Neural progenitor cell (in vitro differentiated cells): Measurements from ENCODE around the gene SEBOX.

Experiments
- CTCF ChIP-seq: fragments of 200-600 bp; sonication (generic); IDR thresholded peaks from 2 replicates; pipeline ENCODE4 v1.5.1; 2017; ENCODE audit warnings: antibody characterized with exemption, mild to moderate bottlenecking
- EZH2 ChIP-seq: fragments of 200-600 bp; sonication (generic); IDR thresholded peaks from 2 replicates; pipeline ENCODE4 v1.6.1; 2017; ENCODE audit warnings: antibody characterized with exemption, mild to moderate bottlenecking, moderate library complexity
- EZH2phosphoT487 ChIP-seq: fragments of 200-600 bp; sonication (generic); IDR thresholded peaks from 2 replicates; pipeline ENCODE4 v1.6.1; 2017; ENCODE audit warnings: antibody characterized with exemption

DNA sequence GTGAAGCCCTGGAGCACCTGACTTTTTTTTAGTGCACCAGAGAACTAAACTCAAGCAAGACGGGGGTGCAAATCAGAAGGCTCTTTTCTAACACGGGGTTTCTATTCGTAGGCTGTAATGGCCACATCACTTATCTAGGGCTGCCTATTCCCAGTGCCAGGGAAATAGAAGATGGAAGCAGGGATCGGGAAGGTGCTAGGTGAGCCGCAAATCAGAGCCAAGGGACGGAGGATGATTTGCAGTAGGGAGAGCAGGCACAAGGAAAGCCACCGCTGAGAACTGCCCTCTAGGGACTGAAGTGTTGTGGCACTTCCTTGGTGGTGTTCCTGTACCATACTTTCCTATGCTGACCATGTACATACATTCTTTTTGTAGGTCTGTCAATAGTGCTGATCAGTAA lies 48.8 kb upstream of the SEBOX start:
- no peak for TF ChIP-seq CTCF
- TF ChIP-seq EZH2, result no peak
- TF ChIP-seq EZH2phosphoT487, result no peak
